AG04450 (cell line): ENCODE measurements around the gene REV3L. TPM values are rescaled to one million over a fixed set of nuclear protein-coding genes. Genes with fewer than 3 reads are reported as not detected.

Experiments
- CTCF ChIA-PET: fragments of 300-600, 350-600 bp; formaldehyde crosslinking; extraction: SDS; loops from one replicate; lab custom pipeline; 2022; ENCODE audit warnings: antibody characterized with exemption, inconsistent platforms; lab: Charles Lee
- POLR2A ChIA-PET: fragments of 350-600 bp; formaldehyde crosslinking; extraction: SDS; loops from one replicate; lab custom pipeline; 2021; ENCODE audit warnings: antibody characterized with exemption, inconsistent platforms; lab: Yijun Ruan, JAX
- DNase-seq: peaks from one replicate; pipeline ENCODE4 v3.0.0-alpha.2; 2011; ENCODE audit warnings: low read depth, low spot score
- H3K27ac ChIP-seq: one replicate; pipeline ENCODE4 v1.5.1; 2012; ENCODE audit warnings: low read depth, low read length, control low read depth
- H3K27me3 ChIP-seq: one replicate; pipeline ENCODE4 v1.6.0; 2012; ENCODE audit warnings: low read length; ENCODE audit not compliant: control insufficient read depth, insufficient read depth
- H3K4me3 ChIP-seq: 2 replicates; pipeline ENCODE4 v1.5.1; 2011; ENCODE audit warnings: mild to moderate bottlenecking, low read depth, low read length, control low read depth
- H3K9me3 ChIP-seq: 2 replicates; pipeline ENCODE4 v1.5.1; 2012; ENCODE audit warnings: low read length; ENCODE audit not compliant: control insufficient read depth, insufficient read depth
- polyA plus RNA-seq: library from polyadenylated mRNA; depleted of rRNA; stranded (reverse); fragments of >200 nt; gene quantifications from 2 replicates; pipeline ENCODE4 v1.2.3, GENCODE V29; 2011
- TF ChIP-seq, protein P1 (sequence below): IDR thresholded peaks from 2 replicates; pipeline ENCODE4 v1.5.1; 2011; ENCODE audit warnings: low read depth, low read length, control low read depth, inconsistent platforms

REV3L gene
- polyA plus RNA-seq, 1 experiment, result 38.4 TPM

GRCh38 chr6:111381728-111382127 is 101.3 kb downstream of the REV3L start:
- CTCF ChIA-PET, result interaction anchor here (1.0 kb wide), 1 partner anchor 662 kb away, joined by 3 read pairs; no protein-coding TSS in a partner anchor
- TF ChIP-seq, protein P1, sequence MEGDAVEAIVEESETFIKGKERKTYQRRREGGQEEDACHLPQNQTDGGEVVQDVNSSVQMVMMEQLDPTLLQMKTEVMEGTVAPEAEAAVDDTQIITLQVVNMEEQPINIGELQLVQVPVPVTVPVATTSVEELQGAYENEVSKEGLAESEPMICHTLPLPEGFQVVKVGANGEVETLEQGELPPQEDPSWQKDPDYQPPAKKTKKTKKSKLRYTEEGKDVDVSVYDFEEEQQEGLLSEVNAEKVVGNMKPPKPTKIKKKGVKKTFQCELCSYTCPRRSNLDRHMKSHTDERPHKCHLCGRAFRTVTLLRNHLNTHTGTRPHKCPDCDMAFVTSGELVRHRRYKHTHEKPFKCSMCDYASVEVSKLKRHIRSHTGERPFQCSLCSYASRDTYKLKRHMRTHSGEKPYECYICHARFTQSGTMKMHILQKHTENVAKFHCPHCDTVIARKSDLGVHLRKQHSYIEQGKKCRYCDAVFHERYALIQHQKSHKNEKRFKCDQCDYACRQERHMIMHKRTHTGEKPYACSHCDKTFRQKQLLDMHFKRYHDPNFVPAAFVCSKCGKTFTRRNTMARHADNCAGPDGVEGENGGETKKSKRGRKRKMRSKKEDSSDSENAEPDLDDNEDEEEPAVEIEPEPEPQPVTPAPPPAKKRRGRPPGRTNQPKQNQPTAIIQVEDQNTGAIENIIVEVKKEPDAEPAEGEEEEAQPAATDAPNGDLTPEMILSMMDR, result no peak
- Histone ChIP-seq H3K9me3 (no peaks in the 10 kb centered on the region), H3K27ac (no peak overlapping the region), H3K4me3 (no peak overlapping the region), H3K27me3 (no peaks in the 10 kb centered on the region)
- DNase-seq, result no peak
- POLR2A ChIA-PET, result no interaction called here

GRCh38 chr6:111381123-111381522 is 101.9 kb downstream of the REV3L start:
- ChIA-PET POLR2A (no interaction called here), CTCF (interaction anchor here (0.8 kb wide), 1 partner anchor 97 kb away, joined by 3 read pairs; no protein-coding TSS in a partner anchor)
- DNase-seq, result no peak
- Histone ChIP-seq H3K4me3 (no peak overlapping the region), H3K27ac (no peak overlapping the region), H3K27me3 (no peaks in the 10 kb centered on the region), H3K9me3 (no peaks in the 10 kb centered on the region)
- TF ChIP-seq, protein P1, result no peak

DNA sequence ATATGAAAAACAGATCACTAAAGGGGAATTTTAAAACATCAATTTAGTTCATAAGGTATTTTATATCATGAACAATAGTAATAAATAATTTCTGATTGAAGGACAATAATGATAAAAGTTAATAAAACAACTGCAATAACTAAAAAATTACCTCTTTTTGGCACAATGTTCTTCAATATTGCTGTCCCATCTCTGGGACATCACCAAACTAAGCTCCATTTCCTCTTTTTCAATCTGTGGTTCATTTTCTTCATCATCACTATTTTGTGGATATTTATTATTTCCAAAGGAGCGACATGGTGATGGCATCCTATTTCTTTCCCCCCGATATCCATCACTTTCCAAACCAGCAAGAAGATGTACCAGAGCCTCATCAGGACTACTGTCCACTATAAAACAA is 103.2 kb downstream of the REV3L start:
- Histone ChIP-seq H3K27ac (no peak overlapping the region), H3K4me3 (no peak overlapping the region), H3K27me3 (no peaks in the 10 kb centered on the region), H3K9me3 (no peaks in the 10 kb centered on the region)
- TF ChIP-seq, protein P1, result no peak
- POLR2A ChIA-PET, result no interaction called here
- CTCF ChIA-PET, result no interaction called here
- no peak for DNase-seq

GRCh38 chr6:111379302-111379701 is 103.7 kb downstream of the REV3L start:
- no peak overlapping the region for H3K4me3 ChIP-seq
- DNase-seq, result no peak
- no peaks in the 10 kb centered on the region for H3K9me3 ChIP-seq
- TF ChIP-seq, protein P1, result no peak
- ChIA-PET CTCF (no interaction called here), POLR2A (no interaction called here)
- no peaks in the 10 kb centered on the region for H3K27me3 ChIP-seq
- H3K27ac ChIP-seq, result no peak overlapping the region

DNA sequence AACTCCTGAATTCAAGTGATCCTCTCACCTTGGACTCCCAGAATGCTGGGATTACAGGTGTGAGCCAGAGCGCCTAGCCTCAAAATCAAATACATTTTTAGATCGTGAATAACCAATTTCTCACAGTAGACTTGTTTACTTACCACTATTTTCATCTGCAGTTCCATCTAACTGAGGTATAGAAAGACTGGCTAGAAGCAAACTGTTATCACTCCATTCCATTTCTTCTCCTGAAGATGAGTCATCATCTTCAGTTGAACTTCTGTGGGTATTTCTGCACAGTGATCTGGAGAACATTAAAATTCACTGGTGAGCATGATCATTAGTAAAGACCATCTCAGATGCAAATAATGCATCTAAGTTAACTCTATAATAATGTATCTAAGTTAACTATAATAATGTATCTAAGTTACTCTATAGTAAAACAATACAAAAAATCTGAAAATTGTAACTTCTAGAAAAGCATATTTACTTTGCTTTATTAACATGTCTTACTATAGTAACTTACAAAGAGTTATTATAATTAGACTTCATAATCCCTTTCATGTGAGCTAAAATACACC is 105.4 kb downstream of the REV3L start:
- ChIA-PET CTCF (no interaction called here), POLR2A (interaction anchor here (0.6 kb wide), 1 partner anchor 105 kb away, joined by 5 read pairs; the partner anchor contains the start of gene REV3L)

More for the DNA sequence above, 105.4 kb downstream of the REV3L start:
- Histone ChIP-seq H3K4me3 (no peak overlapping the region), H3K27me3 (no peaks in the 10 kb centered on the region), H3K27ac (no peak overlapping the region), H3K9me3 (no peaks in the 10 kb centered on the region)
- DNase-seq, result no peak
- TF ChIP-seq, protein P1, result no peak
